Right lobe of liver (tissue), 6 donors: ENCODE results near the gene RELCH. TPM values are rescaled to one million over a fixed set of nuclear protein-coding genes. Genes with fewer than 3 reads are reported as not detected.

ENCODE experiments used
- ATAC-seq, 4 donors: fragments of 200-7000 bp; cut with Tn5 transposase; one replicate each; pipeline ENCODE4 v1.9.1; 2020; ENCODE audit warnings: mild to moderate bottlenecking in 4 of 4, moderate library complexity in 4 of 4
- DNase-seq, 3 donors: peaks; one replicate each; pipeline ENCODE4 v3.0.0-alpha.2; 2020
- H3K27ac ChIP-seq, 3 donors: fragments of 200-600 bp; one replicate each; pipeline ENCODE4 v1.8.0; 2022
- H3K27me3 ChIP-seq, 2 donors: fragments of 200-600 bp; one replicate each; pipeline ENCODE4 v1.8.0; 2022
- H3K36me3 ChIP-seq, 4 donors: fragments of 200-600 bp; sonication (generic) in 1 of 4; one replicate each; pipeline versions ENCODE4 v1.5.1 to v1.8.0; 2017 to 2022; ENCODE audit warnings: control low read depth in 1 of 4
- H3K4me1 ChIP-seq, 4 donors: fragments of 200-600 bp; sonication (generic) in 1 of 4; one replicate each; pipeline versions ENCODE4 v1.5.1 to v1.8.0; 2017 to 2022; ENCODE audit warnings: control low read depth in 1 of 4
- H3K4me3 ChIP-seq, 3 donors: fragments of 200-600 bp; one replicate each; pipeline ENCODE4 v1.8.0; 2022
- H3K9me3 ChIP-seq, 4 donors: fragments of 200-600 bp; sonication (generic) in 1 of 4; one replicate each; pipeline versions ENCODE4 v1.5.1 to v1.8.0; 2017 to 2022; ENCODE audit warnings: control low read depth in 1 of 4
- CTCF ChIP-seq, 4 donors: fragments of 200-600 bp in 3 of 4; fragments of 450-650 bp in 1 of 4; IDR thresholded peaks; one replicate each; pipeline versions ENCODE4 v1.5.1 to v1.8.0; 2016 to 2022; ENCODE audit warnings: antibody characterized with exemption in 4 of 4, mild to moderate bottlenecking in 2 of 4
- POLR2A ChIP-seq: fragments of 450-650 bp; IDR thresholded peaks from one replicate; pipeline ENCODE4 v1.6.1; 2017; ENCODE audit warnings: antibody characterized with exemption, mild to moderate bottlenecking
- WGBS: methylation state at CpG from one replicate; pipeline ENCODE4 v1.1.6; 2018; ENCODE audit warnings: low coverage, low lambda C conversion rate; ENCODE audit not compliant: insufficient coverage; ENCODE audit errors: missing lambda C conversion rate; 5-methylcytosine and 5-hydroxymethylcytosine counted together
- intact Hi-C, 2 donors: fragments of 100-400 bp; cut with DNase I; formaldehyde crosslinking; loops; one replicate each; pipeline versions ENCODE4 v1.11.2 to v1.14.1; 2022
- total RNA-seq, 6 experiments: library from RNA; depleted of rRNA in 2 of 6; stranded (reverse); fragments of >200 nt in 2 of 6; fragmentation: NEBNext Ultra II Directional in 3 of 6; extraction: Animal tissue kit (Norgen Biotek cat#: 25700) in 3 of 6; gene quantifications; one replicate each; pipeline versions ENCODE4 v1.1.0 to v1.2.4, GENCODE V29; 2016 to 2023
- donor health status: DM: no; HTN: yes; CAD: no.
- donor health status: DM: no; HTN: no; CAD: no.
- donor health status: DM: no; HTN: no; CAD: no.
- donor health status: DM: no; HTN: yes; CAD: no.
- donor health status: DM: no; HTN: yes; CAD: no.

RELCH gene
- total RNA-seq, 6 experiments from 2014 or later = 9.7 to 16.7 (median 11.5) TPM

- Histone ChIP-seq H3K27me3 (no peaks in the 10 kb centered on the region), H3K27ac (no peak overlapping the region), H3K4me3 (no peak overlapping the region), H3K4me1 (peaks cover 0 to 9% (median 3%) of the 10 kb centered on the region in 4 donors), H3K36me3 (peaks cover 0 to 1% (median 0%) of the 10 kb centered on the region in 4 donors), H3K9me3 (no peaks in the 10 kb centered on the region)
- ATAC-seq = peak in 1 of 4 donors; percentile 28
- no peak for TF ChIP-seq POLR2A
- no peak for TF ChIP-seq CTCF (IDR thresholded peaks at IDR 0.05)
- no peak for DNase-seq
- intact Hi-C loops = no loop called here
Measured at GRCh38 chr18:62209046-62209445, 22.0 kb downstream of the RELCH start.

- TF ChIP-seq POLR2A (no peak), CTCF (IDR thresholded peaks at IDR 0.05) (no peak)
- Histone ChIP-seq H3K36me3 (peaks cover 0 to 6% (median 0%) of the 10 kb centered on the region in 4 donors), H3K27ac (no peak overlapping the region), H3K4me1 (peaks cover 0 to 9% (median 3%) of the 10 kb centered on the region in 4 donors), H3K27me3 (no peaks in the 10 kb centered on the region), H3K9me3 (no peaks in the 10 kb centered on the region), H3K4me3 (no peak overlapping the region)
- no peak for DNase-seq
- WGBS = 100% methylated on average over 1 of the region's 1 CpG
- ATAC-seq = no peak
- intact Hi-C loops = no loop called here
Measured at GRCh38 chr18:62210138-62210537, 23.1 kb downstream of the RELCH start.

GRCh38 chr18:62211325-62211828 is 24.3 kb downstream of the RELCH start:
- no peak overlapping the region for H3K27ac ChIP-seq
- peaks cover 0 to 6% (median 0%) of the 10 kb centered on the region in 4 donors for H3K36me3 ChIP-seq
- no peaks in the 10 kb centered on the region for H3K9me3 ChIP-seq
- no peak overlapping the region for H3K4me3 ChIP-seq
- intact Hi-C loops = no loop called here
- H3K27me3 ChIP-seq = no peaks in the 10 kb centered on the region
- ATAC-seq (peak in 3 of 4 donors; percentile 32 to 54 (median 53)), DNase-seq (no peak)
- peaks cover 0 to 9% (median 3%) of the 10 kb centered on the region in 4 donors for H3K4me1 ChIP-seq
- TF ChIP-seq POLR2A = no peak
- no peak for TF ChIP-seq CTCF (IDR thresholded peaks at IDR 0.05)

GRCh38 chr18:62214790-62215189 is 27.7 kb downstream of the RELCH start:
- Histone ChIP-seq H3K27ac (no peak overlapping the region), H3K4me3 (no peak overlapping the region), H3K27me3 (no peaks in the 10 kb centered on the region), H3K4me1 (peaks cover 0 to 9% (median 3%) of the 10 kb centered on the region in 4 donors), H3K36me3 (peaks cover 0 to 6% (median 0%) of the 10 kb centered on the region in 4 donors), H3K9me3 (no peaks in the 10 kb centered on the region)
- WGBS = 58% methylated on average over 1 of the region's 1 CpG
- no peak for DNase-seq
- no peak for TF ChIP-seq POLR2A
- no peak for TF ChIP-seq CTCF (IDR thresholded peaks at IDR 0.05)
- ATAC-seq = no peak
- intact Hi-C loops = no loop called here

GRCh38 chr18:62224229-62224628 is 37.2 kb downstream of the RELCH start:
- no peaks in the 10 kb centered on the region for H3K27me3 ChIP-seq
- ATAC-seq = no peak
- WGBS = 97% methylated on average over 2 of the region's 2 CpGs
- no peak overlapping the region for H3K4me3 ChIP-seq
- intact Hi-C loops = no loop called here
- H3K9me3 ChIP-seq = no peaks in the 10 kb centered on the region
- no peaks in the 10 kb centered on the region for H3K4me1 ChIP-seq
- H3K36me3 ChIP-seq = peaks cover 0 to 19% (median 6%) of the 10 kb centered on the region in 4 donors
- no peak overlapping the region for H3K27ac ChIP-seq
- no peak for TF ChIP-seq POLR2A
- no peak for TF ChIP-seq CTCF (IDR thresholded peaks at IDR 0.05)
- DNase-seq = no peak
